IMR-90 (cell line): Measurements from ENCODE around the gene PIR. TPM values are rescaled to one million over a fixed set of nuclear protein-coding genes. Genes with fewer than 3 reads are reported as not detected.
A peak's percentile ranks its signal among the peaks of the same experiment; 100 is the strongest.

Source experiments
- ATAC-seq: fragments of 200-7000 bp; cut with Tn5 transposase; 2 replicates; pipeline ENCODE4 v1.9.1; 2020; ENCODE audit warnings: low read depth, mild to moderate bottlenecking, moderate library complexity
- BruUV-seq: library from RNA; stranded (reverse); fragments of 400-500 nt; replicated peaks from 2 replicates; lab custom pipeline; 2021; lab: Mats Ljungman, UMichigan
- CTCF ChIA-PET: fragments of 300-600 bp; formaldehyde crosslinking; extraction: SDS; loops from one replicate; lab custom pipeline; 2021; ENCODE audit warnings: antibody characterized with exemption; lab: Yijun Ruan, JAX
- POLR2A ChIA-PET: fragments of 300-600 bp; sonication (Branson Sonifier 250); formaldehyde crosslinking; loops from one replicate; lab custom pipeline; 2022; ENCODE audit warnings: antibody characterized with exemption; ENCODE audit not compliant: unreplicated experiment; lab: Charles Lee
- DNase-seq: peaks from one replicate; pipeline ENCODE4 v3.0.0; 2013
- H2AFZ ChIP-seq: replicated peaks from 2 replicates; pipeline ENCODE3; 2013; ENCODE audit warnings: low read length, mild to moderate bottlenecking; ENCODE audit not compliant: poor library complexity
- H2AK5ac ChIP-seq: 2 replicates; pipeline ENCODE4 v1.6.1; 2013; ENCODE audit warnings: low read depth, low read length, inconsistent platforms
- H2AK9ac ChIP-seq: replicated peaks from 2 replicates; pipeline ENCODE3; 2013; ENCODE audit warnings: mild to moderate bottlenecking, low read depth, low read length, moderate library complexity; ENCODE audit not compliant: poor library complexity
- H2BK120ac ChIP-seq: 2 replicates; pipeline ENCODE4 v1.6.1; 2013; ENCODE audit warnings: low read depth, low read length, inconsistent platforms
- H2BK15ac ChIP-seq: 3 replicates; pipeline ENCODE4 v1.6.1; 2013; ENCODE audit warnings: low read depth, low read length, inconsistent platforms
- H2BK20ac ChIP-seq: 2 replicates; pipeline ENCODE4 v1.6.1; 2013; ENCODE audit warnings: low read depth, mild to moderate bottlenecking, inconsistent platforms, low read length, moderate library complexity
- H2BK5ac ChIP-seq: 2 replicates; pipeline ENCODE4 v1.6.1; 2013; ENCODE audit warnings: mild to moderate bottlenecking, low read depth, low read length, inconsistent platforms; ENCODE audit not compliant: poor library complexity, severe bottlenecking
- H3K14ac ChIP-seq: replicated peaks from 2 replicates; pipeline ENCODE4 v1.6.1; 2013; ENCODE audit warnings: low read depth, low read length, inconsistent platforms
- H3K18ac ChIP-seq: 2 replicates; pipeline ENCODE4 v1.6.1; 2013; ENCODE audit warnings: low read depth, low read length, control low read depth
- H3K23ac ChIP-seq: 2 replicates; pipeline ENCODE4 v1.6.1; 2013; ENCODE audit warnings: low read depth, low read length, inconsistent platforms
- H3K27ac ChIP-seq: 2 replicates; pipeline ENCODE4 v1.5.1; 2013; ENCODE audit warnings: mild to moderate bottlenecking, control low read depth, low read length; ENCODE audit not compliant: insufficient read depth
- H3K27me3 ChIP-seq: 2 replicates; pipeline ENCODE4 v1.6.1; 2013; ENCODE audit warnings: low read length; ENCODE audit not compliant: control insufficient read depth, insufficient read depth
- H3K36me3 ChIP-seq: 2 replicates; pipeline ENCODE4 v1.6.1; 2013; ENCODE audit warnings: low read length, mixed read lengths; ENCODE audit not compliant: control insufficient read depth, insufficient read depth
- H3K4ac ChIP-seq: 2 replicates; pipeline ENCODE4 v1.6.1; 2013; ENCODE audit warnings: low read depth, low read length, inconsistent platforms
- H3K4me1 ChIP-seq: 2 replicates; pipeline ENCODE4 v1.6.1; 2013; ENCODE audit warnings: low read length, mixed read lengths; ENCODE audit not compliant: control insufficient read depth, insufficient read depth
- H3K4me2 ChIP-seq: 2 replicates; pipeline ENCODE4 v1.6.1; 2013; ENCODE audit warnings: low read depth, mild to moderate bottlenecking, control low read depth, low read length, moderate library complexity
- H3K4me3 ChIP-seq: 2 replicates; pipeline ENCODE4 v1.5.1; 2013; ENCODE audit warnings: low read depth, mild to moderate bottlenecking, control low read depth, low read length, moderate library complexity; ENCODE audit not compliant: insufficient read depth
- H3K56ac ChIP-seq: 2 replicates; pipeline ENCODE4 v1.6.1; 2013; ENCODE audit warnings: low read length, inconsistent platforms; ENCODE audit not compliant: insufficient read depth; ENCODE audit errors: extremely low read depth
- H3K79me1 ChIP-seq, 2 experiments: 2 replicates each; pipeline ENCODE4 v1.6.1; 2013; ENCODE audit warnings: low read length in 2 of 2, inconsistent platforms in 1 of 2, low read depth in 1 of 2
- H3K9ac ChIP-seq: 2 replicates; pipeline ENCODE4 v1.6.1; 2013; ENCODE audit warnings: low read depth, low read length, control low read depth
- H3K9me1 ChIP-seq: 2 replicates; pipeline ENCODE4 v1.6.1; 2013; ENCODE audit warnings: low read length, inconsistent platforms; ENCODE audit not compliant: insufficient read depth
- H3K9me3 ChIP-seq: 2 replicates; pipeline ENCODE4 v1.6.1; 2013; ENCODE audit warnings: low read length; ENCODE audit not compliant: control insufficient read depth, insufficient read depth
- H4K20me1 ChIP-seq: 2 replicates; pipeline ENCODE4 v1.6.1; 2013; ENCODE audit warnings: low read length, inconsistent platforms; ENCODE audit not compliant: insufficient read depth
- H4K5ac ChIP-seq: 2 replicates; pipeline ENCODE4 v1.6.1; 2013; ENCODE audit warnings: mild to moderate bottlenecking, low read depth, low read length, control low read depth
- H4K8ac ChIP-seq, 2 experiments: 2 replicates each; pipeline ENCODE4 v1.6.1; 2013; ENCODE audit warnings: low read depth in 2 of 2, low read length in 2 of 2, control low read depth in 1 of 2, inconsistent platforms in 1 of 2
- H4K91ac ChIP-seq: 2 replicates; pipeline ENCODE4 v1.6.1; 2013; ENCODE audit warnings: low read depth, low read length, inconsistent platforms; ENCODE audit not compliant: insufficient read depth
- BHLHE40 ChIP-seq: fragments of 150-350 bp; IDR thresholded peaks from 2 replicates; pipeline ENCODE4 v1.6.1; 2016; ENCODE audit warnings: mild to moderate bottlenecking, low read depth, low read length
- ELK1 ChIP-seq: fragments of 150-350 bp; IDR thresholded peaks from 2 replicates; pipeline ENCODE4 v1.6.1; 2016; ENCODE audit warnings: low read depth, mild to moderate bottlenecking, low read length, moderate library complexity, borderline replicate concordance
- FOS ChIP-seq: fragments of 150-350 bp; IDR thresholded peaks from 2 replicates; pipeline ENCODE4 v1.6.1; 2016; ENCODE audit warnings: low read depth, low read length
- MAFK ChIP-seq: IDR thresholded peaks from 2 replicates; pipeline ENCODE4 v1.6.1; 2012; ENCODE audit warnings: low read depth, low read length, improper control_type of control experiment
- NFE2L2 ChIP-seq: fragments of 150-350 bp; IDR thresholded peaks from 2 replicates; pipeline ENCODE4 v1.6.1; 2016; ENCODE audit warnings: low read depth, mild to moderate bottlenecking, low read length
- POLR2A ChIP-seq: IDR thresholded peaks from 2 replicates; pipeline ENCODE4 v1.6.1; 2012; ENCODE audit warnings: mild to moderate bottlenecking, low read depth, low read length
- RAD21 ChIP-seq: IDR thresholded peaks from 2 replicates; pipeline ENCODE4 v1.6.1; 2012; ENCODE audit warnings: low read length, improper control_type of control experiment
- RCOR1 ChIP-seq: IDR thresholded peaks from 2 replicates; pipeline ENCODE4 v1.6.1; 2012; ENCODE audit warnings: mild to moderate bottlenecking, low read length, improper control_type of control experiment; ENCODE audit not compliant: insufficient replicate concordance
- SMC3 ChIP-seq: fragments of 150-350 bp; IDR thresholded peaks from 2 replicates; pipeline ENCODE4 v1.6.1; 2016; ENCODE audit warnings: low read depth, mild to moderate bottlenecking, antibody characterized with exemption, low read length, moderate library complexity
- USF2 ChIP-seq: fragments of 150-350 bp; IDR thresholded peaks from 2 replicates; pipeline ENCODE4 v1.6.1; 2017; ENCODE audit warnings: mild to moderate bottlenecking, antibody characterized with exemption, low read length, low read depth
- WGBS, 2 experiments: methylation state at CpG; one replicate each; pipeline versions ENCODE4 v1.1.5 to v1.1.7; 2013; ENCODE audit warnings: missing lambda C conversion rate in 2 of 2; ENCODE audit not compliant: insufficient read length in 1 of 2; ENCODE audit errors: extremely low coverage in 2 of 2; 5-methylcytosine and 5-hydroxymethylcytosine counted together
- dilution Hi-C: fragments of 300-500 bp; cut with HindIII; formaldehyde crosslinking; loops from one replicate; pipeline ENCODE4 v1.14.3; 2018; ENCODE audit warnings: low sequenced_read_pairs; ENCODE audit not compliant: unreplicated experiment
- in situ Hi-C: fragments of 300-500 bp; cut with MboI; formaldehyde crosslinking; loops from 3 replicates; pipeline ENCODE4 v1.14.3; 2019; ENCODE audit warnings: low sequenced_read_pairs, inconsistent platforms, mixed read lengths
- intact Hi-C: fragments of 100-400 bp; cut with micrococcal nuclease; formaldehyde crosslinking; loops from 2 replicates; pipeline ENCODE4 v1.10.0; 2022
- polyA plus RNA-seq, 3 experiments: library from polyadenylated mRNA; depleted of rRNA; stranded (reverse); fragments of >200 nt; gene quantifications; 2 replicates each; pipeline ENCODE4 v1.2.3, GENCODE V29; 2012; ENCODE audit warnings: low replicate concordance in 1 of 3
- total RNA-seq: library from RNA; depleted of rRNA; stranded (reverse); fragments of >200 nt; gene quantifications from 2 replicates; pipeline ENCODE4 v1.2.3, GENCODE V29; 2012

The PIR gene
- total and polyA plus RNA-seq, 2 of the 4 experiments (the other 2 are of a cell fraction), result 5.7 to 8.7 TPM

GRCh38 chrX:15418041-15418706, 75.0 kb downstream of the PIR start:
- Histone ChIP-seq H3K4me3 (no peak overlapping the region), H3K9me3 (peaks cover 5% of the 10 kb centered on the region; the same call in 1 of the 2 replicates), H3K4ac (no peak overlapping the region; the same call in 1 of the 2 replicates), H3K27ac (peak overlapping the region; percentile 73), H2AFZ (no peak overlapping the region), H3K27me3 (peaks cover 2% of the 10 kb centered on the region; the same call in 1 of the 2 replicates), H2AK9ac (no peak overlapping the region), H2BK20ac (peak overlapping the region; percentile 71; the same call in 1 of the 2 replicates), H4K20me1 (no peaks in the 10 kb centered on the region), H3K23ac (no peak overlapping the region), H2BK5ac (peak overlapping the region; percentile 84), H3K9me1 (0 out of 2 replicates have a peak, but pooled peaks cover 1% of the 10 kb centered on the region), H2BK15ac (0 out of 3 replicates have a peak overlapping the region, but pooled peaks have one; percentile 78), H3K18ac (0 out of 2 replicates have a peak overlapping the region, but pooled peaks have one; percentile 42), H3K4me2 (peak overlapping the region; percentile 10; the same call in 1 of the 2 replicates), H2AK5ac (no peak overlapping the region), H3K4me1 (0 out of 2 replicates have a peak, but pooled peaks cover 2% of the 10 kb centered on the region), H4K91ac (no peak overlapping the region), H3K56ac (no peak overlapping the region), H4K8ac (peak overlapping the region in 1 of 2 experiments; percentile 64; a peak in 2 of 4 replicates), H4K5ac (no peak overlapping the region), H3K36me3 (no peaks in the 10 kb centered on the region), H3K14ac (no peak overlapping the region), H2BK120ac (peak overlapping the region; percentile 88; the same call in 1 of the 2 replicates), H3K79me1 (no peaks in the 10 kb centered on the region), H3K9ac (no peak overlapping the region)
- WGBS, 2 experiments, result no CpG with 5 or more reads among the region's 6 CpGs
- CTCF ChIA-PET, result no interaction called here
- ATAC-seq (peak; percentile 93), DNase-seq (peak; percentile 88)
- BruUV-seq, result no TSS peak
- dilution Hi-C loops, result no loop called here
- POLR2A ChIA-PET, result no interaction called here
- TF ChIP-seq SMC3 (no peak), RCOR1 (no peak), RAD21 (no peak), ELK1 (no peak), NFE2L2 (no peak), BHLHE40 (peak; percentile 80; the same call in 1 of the 2 replicates), FOS (no peak), MAFK (peak; percentile 12; the same call in 1 of the 2 replicates), POLR2A (no peak), USF2 (no peak)
- intact Hi-C loops, result no loop called here
- in situ Hi-C loops, result no loop called here
